ENCODE measurements around the gene NR3C1.

NR3C1 gene

GRCh38 chr5:143308731-143309130 lies 94.8 kb downstream of the NR3C1 start:
- DNase-seq (ENCODE audit: low read depth): no peak

DNA sequence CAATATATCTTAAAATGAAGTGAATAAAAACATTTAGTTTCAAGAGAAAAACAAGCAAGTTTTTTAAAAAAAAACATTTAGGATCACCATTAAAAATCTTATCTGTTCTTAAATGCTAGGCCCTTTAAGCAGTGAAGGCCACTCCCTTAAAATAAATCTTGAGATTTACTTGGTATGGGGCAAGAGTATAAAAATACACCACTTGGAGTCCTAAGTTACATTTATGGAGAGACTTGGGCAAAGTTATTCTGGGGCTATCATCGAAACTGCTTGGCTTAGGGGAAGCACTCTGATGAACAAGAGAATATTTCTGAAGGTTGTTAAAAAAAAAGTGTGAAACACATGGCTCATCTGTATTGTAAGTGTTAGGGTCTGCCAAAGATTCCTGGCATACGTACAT lies 97.4 kb downstream of the NR3C1 start:
- no peak for DNase-seq (ENCODE audit: low read depth)

DNA sequence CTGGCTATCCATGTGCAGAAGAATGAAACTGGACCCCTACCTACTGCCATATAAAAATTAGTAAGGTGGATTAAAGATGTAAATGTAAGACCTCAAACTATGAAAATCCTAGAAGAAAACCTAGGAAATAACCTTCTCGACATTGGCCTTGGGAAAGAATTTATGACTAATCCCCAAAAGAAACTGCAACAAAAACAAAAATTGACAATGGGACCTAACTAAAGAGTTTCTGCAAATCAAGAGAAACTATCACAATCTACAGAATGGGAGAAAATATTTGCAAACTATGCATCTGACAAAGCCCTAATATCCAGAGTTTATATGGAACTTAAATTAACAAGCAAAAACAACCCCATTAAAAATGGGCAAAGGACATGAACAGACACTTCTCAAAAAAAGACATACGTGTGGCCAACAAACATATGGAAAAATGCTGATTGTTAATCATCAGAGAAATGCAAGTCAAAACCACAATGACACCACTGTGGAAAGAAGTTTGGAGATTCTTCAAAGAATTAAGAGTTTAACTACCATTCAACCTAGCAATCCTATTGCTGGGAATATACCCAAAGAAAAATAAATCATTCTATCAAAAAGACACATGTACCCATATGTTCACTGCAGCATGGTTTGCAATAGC lies 98.5 kb downstream of the NR3C1 start:
- DNase-seq (ENCODE audit: low read depth): no peak

DNA sequence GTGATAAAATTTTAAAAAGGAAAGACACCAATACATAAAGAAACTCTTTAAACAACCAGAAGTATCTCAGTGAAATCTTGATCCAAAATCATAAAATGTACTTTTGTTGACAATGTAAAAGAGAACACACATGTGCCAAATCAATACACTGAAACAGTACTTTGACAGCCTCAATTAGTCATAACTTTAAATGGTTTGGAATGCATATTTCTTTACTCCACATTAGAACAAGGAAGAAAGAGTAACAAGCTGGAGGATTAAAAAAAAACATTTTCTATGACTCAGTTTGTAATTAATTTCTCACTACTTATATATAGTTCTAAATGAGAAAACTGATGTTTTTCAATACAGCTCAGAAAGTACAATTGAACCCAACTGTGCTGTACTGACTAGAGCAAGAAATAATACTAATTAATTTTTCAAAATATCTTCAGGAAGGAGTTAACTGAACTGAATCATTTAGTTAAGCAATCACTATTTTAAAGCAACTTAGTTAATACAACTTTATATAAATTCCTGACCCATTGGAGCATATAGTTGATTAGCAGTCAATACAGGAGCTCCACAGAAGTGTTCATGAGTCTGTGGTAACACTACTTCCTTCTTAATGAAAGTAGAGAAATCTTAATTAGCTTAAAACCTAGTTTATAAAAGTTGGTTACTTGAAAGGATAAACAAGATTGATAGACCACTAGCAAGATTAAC lies 101.0 kb downstream of the NR3C1 start:
- no peak for DNase-seq (ENCODE audit: low read depth)

- no peak for DNase-seq (ENCODE audit: low read depth)
Measured at GRCh38 chr5:143297756-143298155, 105.7 kb downstream of the NR3C1 start.

GRCh38 chr5:143290125-143290524 lies 113.4 kb downstream of the NR3C1 start:
- no peak for DNase-seq (ENCODE audit: low read depth)

GRCh38 chr5:143284521-143284920 lies 119.0 kb downstream of the NR3C1 start:
- no peak for DNase-seq (ENCODE audit: low read depth)

DNA sequence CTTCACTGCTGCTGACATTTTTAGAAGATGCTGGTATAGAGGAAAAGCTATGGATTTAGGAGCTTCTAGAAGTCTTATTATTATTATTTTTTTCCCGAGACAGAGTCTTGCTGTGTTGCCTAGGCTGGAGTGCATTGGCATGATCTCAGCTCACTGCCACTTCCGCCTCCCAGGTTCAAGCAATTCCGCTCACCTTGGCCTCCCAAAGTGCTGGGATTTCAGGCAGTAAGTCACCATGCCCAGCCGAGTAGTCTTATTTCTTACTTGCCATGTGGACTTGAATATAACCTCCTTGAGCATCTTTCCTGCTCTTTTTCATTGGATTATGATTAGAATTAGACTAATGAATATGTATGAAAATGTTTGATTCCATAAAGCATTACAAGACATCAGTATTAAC lies 119.5 kb downstream of the NR3C1 start:
- DNase-seq (ENCODE audit: low read depth): no peak

DNA sequence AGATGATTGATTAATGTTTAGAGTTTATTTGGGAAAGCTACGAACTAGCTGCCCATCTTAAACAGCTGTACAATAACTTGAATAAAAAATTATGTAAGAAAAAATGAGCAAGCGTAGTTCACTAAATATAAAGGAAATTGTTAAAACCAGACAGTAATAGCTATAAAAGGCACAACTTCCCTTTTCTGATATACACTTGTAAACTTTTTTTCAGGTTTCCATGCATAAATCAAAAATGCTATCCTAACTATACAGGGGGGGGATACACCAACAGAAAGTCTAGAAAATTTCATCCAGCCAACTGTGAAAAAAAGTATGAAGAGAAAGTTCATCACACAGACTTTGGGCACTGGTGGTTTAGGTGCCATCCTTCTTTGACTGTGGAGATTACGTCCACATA lies 122.3 kb downstream of the NR3C1 start:
- DNase-seq (ENCODE audit: low read depth): no peak

GRCh38 chr5:143279698-143280097 lies 123.8 kb downstream of the NR3C1 start:
- no peak for DNase-seq (ENCODE audit: low read depth)

DNA sequence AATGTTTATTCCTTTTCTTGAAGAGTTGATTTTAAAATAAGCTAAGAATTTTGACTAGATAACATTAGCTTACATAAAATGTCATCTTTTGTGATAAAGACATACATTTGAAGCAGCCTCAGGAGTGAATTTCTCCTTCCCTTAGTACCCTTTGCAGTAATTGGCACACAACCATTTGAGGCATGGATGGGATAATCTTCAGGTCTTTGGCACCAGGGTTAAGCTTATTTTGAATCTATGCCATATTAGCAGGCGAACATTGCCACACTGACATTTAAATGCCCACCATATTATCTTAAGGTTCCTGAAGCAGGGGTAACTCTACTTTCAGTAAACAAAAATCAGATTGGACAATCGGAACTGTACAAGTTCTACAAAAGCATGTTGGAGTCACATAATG lies 126.0 kb downstream of the NR3C1 start:
- DNase-seq (ENCODE audit: low read depth): no peak

DNA sequence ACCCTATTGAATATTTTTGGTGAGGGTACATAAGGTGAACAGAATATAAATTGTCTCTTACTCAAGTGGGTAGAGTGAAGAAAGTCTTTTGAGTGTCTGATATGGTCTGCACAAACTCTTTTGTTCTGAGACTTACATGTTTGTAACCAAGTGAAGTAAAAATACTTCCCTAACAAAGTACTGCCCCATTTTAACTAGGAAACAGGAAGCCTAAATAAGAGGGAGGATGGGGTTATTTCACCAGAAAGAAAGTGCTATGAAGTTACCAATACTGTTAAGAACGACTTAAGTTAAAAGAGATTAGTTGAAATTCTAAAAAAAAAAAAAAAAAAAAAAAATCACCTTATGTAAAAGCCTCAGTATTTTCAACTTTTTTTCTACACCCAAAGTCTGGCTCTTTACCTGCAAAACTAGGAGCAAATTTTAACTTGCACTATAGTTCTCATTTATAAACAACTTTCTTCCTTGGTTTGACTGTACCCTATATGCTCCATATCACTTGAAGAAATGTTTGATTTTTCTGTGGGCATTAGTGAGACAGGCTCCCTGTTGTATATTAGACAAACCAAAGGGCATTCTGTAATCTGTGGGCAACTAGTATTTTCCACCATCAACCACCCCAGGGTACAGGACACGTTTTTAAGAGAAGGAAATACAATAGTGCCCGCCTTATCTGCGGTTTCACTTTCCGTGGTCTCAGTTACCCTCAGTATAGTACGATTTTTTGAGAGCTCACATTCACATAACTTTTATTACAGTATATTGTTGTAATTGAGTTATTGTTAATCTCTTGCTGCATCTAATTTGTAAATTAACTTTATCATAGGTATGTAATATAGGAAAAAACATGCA lies 127.7 kb downstream of the NR3C1 start:
- DNase-seq (ENCODE audit: low read depth): no peak

- no peak for DNase-seq (ENCODE audit: low read depth)
Measured at GRCh38 chr5:143274952-143275351, 128.5 kb downstream of the NR3C1 start.

DNA sequence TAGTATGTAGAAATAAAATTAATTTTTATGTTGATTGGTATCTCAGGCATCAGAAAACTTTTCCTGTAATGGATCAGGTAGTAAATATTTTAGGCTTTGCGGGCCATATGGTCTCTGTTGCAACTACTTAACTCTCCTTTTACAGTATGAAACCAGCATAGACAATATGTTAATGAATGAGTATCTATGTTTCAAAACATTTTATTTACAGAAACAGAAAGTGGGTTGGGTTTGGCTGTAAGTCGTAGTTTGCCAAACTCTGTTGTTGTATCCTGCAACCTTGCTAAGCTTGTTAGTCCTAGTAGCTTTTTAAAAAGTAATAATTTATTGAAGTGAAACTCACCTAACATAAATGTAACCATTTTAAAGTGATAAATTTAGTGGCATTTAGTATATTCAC lies 132.1 kb downstream of the NR3C1 start:
- no peak for DNase-seq (ENCODE audit: low read depth)

DNA sequence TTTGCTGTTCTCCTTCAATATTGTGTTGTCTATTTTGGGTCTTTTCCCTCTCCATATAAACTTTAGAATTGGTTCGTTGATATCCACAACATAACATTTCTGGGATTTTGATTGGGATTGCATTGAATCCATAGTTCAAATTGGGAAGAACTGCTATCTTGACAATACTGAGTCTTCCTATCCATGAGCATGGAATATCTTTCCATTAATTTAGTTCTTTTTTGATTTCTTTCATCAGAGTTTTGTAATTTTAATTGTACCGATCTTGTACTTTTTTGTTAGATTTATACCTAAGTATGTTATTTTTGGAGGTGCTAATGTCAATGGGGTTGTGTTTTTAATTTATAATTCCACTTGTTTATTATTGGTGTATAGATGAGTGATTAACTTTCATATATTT lies 135.1 kb downstream of the NR3C1 start:
- no peak for DNase-seq (ENCODE audit: low read depth)

- DNase-seq (ENCODE audit: low read depth): no peak
Measured at GRCh38 chr5:143267186-143267585, 136.3 kb downstream of the NR3C1 start.

- no peak for DNase-seq (ENCODE audit: low read depth)
Measured at GRCh38 chr5:143265995-143266394, 137.5 kb downstream of the NR3C1 start.

GRCh38 chr5:143263272-143263810 lies 140.1 kb downstream of the NR3C1 start:
- DNase-seq (ENCODE audit: low read depth): no peak

GRCh38 chr5:143262393-143263174 lies 140.9 kb downstream of the NR3C1 start:
- no peak for DNase-seq (ENCODE audit: low read depth)

- no peak for DNase-seq (ENCODE audit: low read depth)
Measured at GRCh38 chr5:143261748-143262392, 141.6 kb downstream of the NR3C1 start.

GRCh38 chr5:143259254-143259605 lies 144.3 kb downstream of the NR3C1 start:
- DNase-seq (ENCODE audit: low read depth): no peak
